ENCODE measurements around the gene CHST5. TPM values are rescaled to one million over a fixed set of nuclear protein-coding genes. Genes with fewer than 3 reads are reported as not detected.

The CHST5 gene
- total RNA-seq, 1 donor from 2014 or later: 1.5 TPM

DNA sequence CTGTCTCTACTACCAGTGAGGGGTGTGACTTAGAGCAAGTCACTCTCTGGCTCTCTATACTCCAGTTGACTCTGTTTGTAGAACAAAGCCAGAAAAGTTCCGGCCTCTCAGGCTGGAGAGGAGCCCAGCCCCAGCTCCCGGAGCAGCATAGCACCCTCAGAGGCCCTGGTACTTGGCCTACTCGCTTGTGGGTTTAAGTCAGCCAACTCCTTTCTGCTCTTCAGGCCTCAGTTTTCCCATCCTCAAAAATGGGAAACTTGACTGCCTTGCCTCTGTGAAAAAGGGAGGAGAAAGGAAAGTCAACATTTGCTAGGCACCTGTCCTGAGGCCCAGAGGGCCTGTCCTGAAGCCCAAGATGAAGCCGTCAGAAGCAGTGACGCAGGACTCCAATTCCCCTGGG lies 41.7 kb downstream of the CHST5 start:
- Mint-ChIP-seq H3K9me3 (no peaks in the 10 kb centered on the region), H3K27ac (ENCODE audit: unreplicated experiment) (no peak overlapping the region), H3K4me1 (peaks cover 12% of the 10 kb centered on the region), H3K36me3 (ENCODE audit: low read depth) (no peaks in the 10 kb centered on the region), H3K4me3 (peak overlapping the region; percentile 91), H3K27me3 (ENCODE audit: low read depth) (peaks cover 8% of the 10 kb centered on the region)
- no peak for DNase-seq (ENCODE audit: low read depth, low spot score)
- TF ChIP-seq CTCF (conservative IDR thresholded peaks at IDR 0.05): no peak

GRCh38 chr16:75491876-75492275 lies 44.0 kb downstream of the CHST5 start:
- H3K9me3 Mint-ChIP-seq: no peaks in the 10 kb centered on the region
- TF ChIP-seq CTCF (conservative IDR thresholded peaks at IDR 0.05): no peak
- H3K27ac Mint-ChIP-seq (ENCODE audit: unreplicated experiment): no peak overlapping the region
- no peak for DNase-seq (ENCODE audit: low read depth, low spot score)
- peak overlapping the region; percentile 47 for H3K4me3 Mint-ChIP-seq
- peaks cover 12% of the 10 kb centered on the region for H3K4me1 Mint-ChIP-seq
- H3K36me3 Mint-ChIP-seq (ENCODE audit: low read depth): no peaks in the 10 kb centered on the region
- H3K27me3 Mint-ChIP-seq (ENCODE audit: low read depth): peaks cover 8% of the 10 kb centered on the region

GRCh38 chr16:75488322-75488721 lies 47.6 kb downstream of the CHST5 start:
- no peak overlapping the region for H3K4me3 Mint-ChIP-seq
- no peak for DNase-seq (ENCODE audit: low read depth, low spot score)
- H3K27me3 Mint-ChIP-seq (ENCODE audit: low read depth): no peaks in the 10 kb centered on the region
- no peaks in the 10 kb centered on the region for H3K36me3 Mint-ChIP-seq (ENCODE audit: low read depth)
- H3K4me1 Mint-ChIP-seq: no peaks in the 10 kb centered on the region
- no peaks in the 10 kb centered on the region for H3K9me3 Mint-ChIP-seq
- no peak overlapping the region for H3K27ac Mint-ChIP-seq (ENCODE audit: unreplicated experiment)
- no peak for TF ChIP-seq CTCF (conservative IDR thresholded peaks at IDR 0.05)

- H3K27ac Mint-ChIP-seq (ENCODE audit: unreplicated experiment): no peak overlapping the region
These were observed 49.1 kb downstream of the CHST5 start for GRCh38 chr16:75486676-75487313.

GRCh38 chr16:75486014-75486675 lies 49.8 kb downstream of the CHST5 start:
- Mint-ChIP-seq H3K4me1 (no peaks in the 10 kb centered on the region), H3K27ac (ENCODE audit: unreplicated experiment) (no peak overlapping the region), H3K27me3 (ENCODE audit: low read depth) (no peaks in the 10 kb centered on the region), H3K36me3 (ENCODE audit: low read depth) (no peaks in the 10 kb centered on the region), H3K9me3 (no peaks in the 10 kb centered on the region), H3K4me3 (no peak overlapping the region)
- TF ChIP-seq CTCF (conservative IDR thresholded peaks at IDR 0.05): no peak
- DNase-seq (ENCODE audit: low read depth, low spot score): no peak

More at GRCh38 chr16:75486676-75487313, 49.1 kb downstream of the CHST5 start:
- DNase-seq (ENCODE audit: low read depth, low spot score): no peak
- no peak for TF ChIP-seq CTCF (conservative IDR thresholded peaks at IDR 0.05)
- H3K4me1 Mint-ChIP-seq: no peaks in the 10 kb centered on the region
- no peaks in the 10 kb centered on the region for H3K27me3 Mint-ChIP-seq (ENCODE audit: low read depth)
- no peaks in the 10 kb centered on the region for H3K36me3 Mint-ChIP-seq (ENCODE audit: low read depth)
- H3K9me3 Mint-ChIP-seq: no peaks in the 10 kb centered on the region
- no peak overlapping the region for H3K4me3 Mint-ChIP-seq

Data from neural crest cell (in vitro differentiated cells).